Dermis blood vessel endothelial cell (primary cell): ENCODE measurements around the gene LMAN2L. TPM values are rescaled to one million over a fixed set of nuclear protein-coding genes. Genes with fewer than 3 reads are reported as not detected.
A peak's percentile ranks its signal among the peaks of the same experiment; 100 is the strongest.

ENCODE experiments used
- DNase-seq: peaks from one replicate; pipeline ENCODE4 v3.0.0; 2010
- total RNA-seq: library from RNA; depleted of rRNA; stranded (reverse); fragments of >200 nt; gene quantifications from 2 replicates; pipeline ENCODE4 v1.2.3, GENCODE V29; 2014

LMAN2L gene
- 24.2 and 24.7 TPM in 2 replicates for total RNA-seq

DNA sequence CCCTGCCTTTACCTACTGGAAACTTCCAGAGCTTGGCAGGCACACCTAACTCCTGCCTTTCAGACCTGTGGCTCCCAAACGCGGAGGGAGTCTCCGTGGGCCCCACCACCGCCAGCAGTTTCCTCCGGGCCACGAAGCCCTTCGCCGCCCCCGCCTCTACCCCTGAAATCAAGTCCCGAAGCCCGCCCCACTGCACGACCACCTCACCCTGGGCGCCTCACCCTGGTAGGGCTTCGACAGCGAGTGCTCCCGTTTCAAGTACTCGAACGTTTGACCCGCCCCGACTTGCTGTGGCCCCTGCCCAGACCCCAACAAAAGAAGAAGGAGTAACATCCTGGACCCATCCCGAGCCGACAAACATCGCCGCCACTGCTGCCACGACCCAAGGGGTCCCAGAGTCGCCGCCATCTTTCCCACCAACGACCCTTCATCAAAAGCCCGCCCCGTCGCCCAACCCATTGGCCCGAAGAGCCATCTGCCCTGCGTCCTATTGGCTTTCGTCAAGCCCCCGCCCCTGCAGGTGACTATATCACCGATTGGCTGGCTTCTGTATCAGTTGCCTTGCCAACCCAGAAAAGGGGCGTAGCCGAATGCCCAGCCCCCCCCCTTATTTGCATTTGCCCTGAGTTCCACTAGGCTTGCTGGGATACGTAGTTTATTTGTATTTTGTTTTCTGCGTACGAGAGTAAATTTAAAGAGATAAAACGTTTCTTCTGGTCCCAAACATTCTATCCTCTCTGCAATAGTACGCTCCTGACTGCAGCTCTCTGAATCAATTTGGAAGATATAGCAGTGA is at the start of gene LMAN2L:
Gene LMAN2L, minus strand, starts transcription at position 432 of the 796 bp plus-strand sequence. Its CDS starts 24 bp downstream, at position 408.
- DNase-seq, result peak; percentile 97

GRCh38 chr2:96789245-96789617 is 49.4 kb upstream of the LMAN2L start:
- DNase-seq, result no peak

DNA sequence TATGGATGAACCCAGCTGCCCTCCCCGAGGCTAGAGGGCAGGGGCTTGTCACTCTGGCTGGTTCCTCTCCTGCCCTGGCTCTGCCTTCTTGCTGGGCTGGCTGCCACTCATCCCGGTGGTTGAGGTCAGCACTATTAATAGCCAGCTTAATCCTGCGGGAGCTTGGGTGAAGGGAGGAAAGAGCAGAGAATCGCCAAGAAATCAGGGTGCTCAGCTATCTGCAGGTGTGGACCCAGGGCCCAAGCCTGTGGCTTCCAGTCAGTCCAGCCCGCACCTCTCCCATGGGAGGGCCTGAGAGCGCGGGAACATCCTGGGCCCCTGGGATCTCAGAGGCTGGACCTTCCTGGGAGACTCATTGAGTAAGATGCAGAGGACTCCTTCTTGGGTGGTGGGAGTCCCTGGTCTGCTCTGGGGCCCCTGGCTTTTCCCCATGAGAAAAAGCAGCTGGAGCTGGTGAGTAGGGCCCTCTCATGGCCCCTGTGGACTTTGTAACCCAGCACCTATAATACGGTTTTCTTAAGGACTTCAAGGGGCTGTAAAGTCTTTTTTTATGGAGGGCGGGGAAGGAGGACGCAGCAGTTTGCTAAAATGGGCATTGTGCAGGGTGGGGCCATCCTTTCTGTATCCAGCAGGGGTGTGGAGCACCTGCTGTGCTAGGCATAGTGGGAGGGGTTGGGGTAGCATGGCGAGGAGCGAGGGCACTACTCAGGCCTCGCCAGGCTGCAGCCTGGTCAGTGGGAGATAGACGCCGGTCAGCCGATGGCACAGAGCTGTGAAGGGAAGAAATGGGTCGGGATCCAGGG is 48.8 kb upstream of the LMAN2L start:
- no peak for DNase-seq

DNA sequence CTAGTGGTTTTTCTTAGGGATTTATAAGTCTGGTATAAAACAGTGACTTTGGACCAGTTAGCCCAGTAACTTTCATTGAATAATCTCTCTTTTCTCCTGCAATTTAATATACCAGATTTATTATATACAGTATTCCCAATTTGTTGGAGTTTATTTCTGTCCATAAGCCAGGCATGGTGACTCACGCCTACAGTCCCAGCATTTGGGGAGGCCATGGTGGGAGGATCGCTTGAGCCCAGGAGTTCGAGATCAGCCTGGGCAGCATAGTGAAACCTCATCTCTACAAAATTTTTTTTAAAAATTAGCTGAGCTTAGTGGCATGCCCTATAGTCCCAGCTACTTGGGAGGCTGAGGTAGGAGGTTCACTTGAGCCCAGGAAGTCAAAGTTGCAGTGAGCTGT is 47.5 kb upstream of the LMAN2L start:
- DNase-seq, result no peak

- no peak for DNase-seq
Observed at GRCh38 chr2:96783388-96783787, 43.5 kb upstream of the LMAN2L start.

DNA sequence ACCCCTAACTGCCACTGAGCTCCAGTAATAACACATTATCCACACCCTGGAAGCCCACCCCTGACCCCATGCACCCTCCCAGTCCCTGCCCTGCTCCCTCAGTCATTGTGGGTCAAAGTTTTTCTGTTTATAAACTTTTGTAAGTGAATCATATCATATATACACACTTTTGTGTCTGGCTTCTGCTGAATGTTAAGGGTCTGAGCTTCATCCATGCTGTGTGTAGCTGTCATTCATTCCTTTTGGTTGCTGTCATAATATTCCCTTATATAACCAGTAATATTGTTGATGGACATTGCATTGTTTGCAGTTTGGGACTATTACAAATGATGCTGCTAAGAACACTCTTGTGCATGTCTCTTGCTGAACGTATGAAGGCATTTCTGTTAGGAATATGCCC is 35.3 kb upstream of the LMAN2L start:
- no peak for DNase-seq

DNA sequence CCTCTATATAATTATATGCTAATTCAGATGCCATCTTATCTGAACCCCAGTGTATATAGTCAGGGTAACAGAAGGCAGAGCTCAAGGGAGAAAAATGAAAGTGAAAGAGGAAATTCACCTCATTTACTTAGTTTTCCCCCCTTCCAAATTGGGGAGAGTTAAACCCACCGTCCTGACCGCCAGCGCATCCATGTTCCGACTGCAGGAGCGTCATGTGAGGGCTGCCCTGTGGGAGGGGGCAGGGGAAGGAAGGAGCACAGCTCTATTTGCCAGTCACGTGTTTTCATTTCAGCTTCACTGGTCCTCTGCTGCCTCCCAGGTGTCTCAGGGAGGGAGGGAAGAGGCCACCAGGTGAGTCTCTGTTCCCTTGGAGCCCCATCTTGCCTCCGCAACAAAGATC is 34.1 kb upstream of the LMAN2L start:
- no peak for DNase-seq

GRCh38 chr2:96772903-96773671 is 33.2 kb upstream of the LMAN2L start:
- DNase-seq, result no peak

DNA sequence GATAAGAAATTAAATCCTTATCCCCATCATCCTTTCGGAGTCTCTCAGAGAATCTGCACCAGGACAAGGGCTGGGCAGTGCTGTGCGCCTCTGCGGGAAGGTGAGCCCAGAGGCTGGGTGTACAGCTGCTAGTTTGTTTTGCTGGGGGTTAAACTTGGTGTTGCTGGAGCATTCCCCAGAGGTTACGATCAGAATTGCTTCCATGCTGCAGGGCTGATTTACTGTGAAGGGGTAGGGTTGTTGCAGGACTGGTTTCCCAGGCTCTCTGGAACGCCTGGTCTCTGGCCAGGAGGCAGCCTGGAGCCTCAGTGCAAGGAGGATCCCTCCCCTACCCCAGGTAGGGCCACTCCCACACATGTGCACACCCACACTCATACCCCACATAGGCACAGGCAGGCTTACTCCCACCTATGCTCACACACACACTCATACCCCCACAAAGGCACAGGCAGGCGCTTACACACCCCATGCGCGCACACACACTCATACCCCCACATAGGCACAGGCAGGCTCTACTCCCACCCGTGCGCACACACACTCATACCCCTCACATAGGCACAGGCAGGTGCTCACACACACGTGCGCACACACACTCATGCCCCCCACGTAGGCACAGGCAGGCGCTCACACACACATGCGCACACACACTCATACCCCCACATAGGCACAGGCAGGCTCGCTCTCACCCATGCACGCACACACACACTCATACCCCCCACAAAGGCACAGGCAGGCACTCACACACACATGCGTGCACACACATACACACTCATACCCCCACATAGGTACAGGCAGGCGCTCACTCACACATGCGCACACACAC is 32.1 kb upstream of the LMAN2L start:
- no peak for DNase-seq

DNA sequence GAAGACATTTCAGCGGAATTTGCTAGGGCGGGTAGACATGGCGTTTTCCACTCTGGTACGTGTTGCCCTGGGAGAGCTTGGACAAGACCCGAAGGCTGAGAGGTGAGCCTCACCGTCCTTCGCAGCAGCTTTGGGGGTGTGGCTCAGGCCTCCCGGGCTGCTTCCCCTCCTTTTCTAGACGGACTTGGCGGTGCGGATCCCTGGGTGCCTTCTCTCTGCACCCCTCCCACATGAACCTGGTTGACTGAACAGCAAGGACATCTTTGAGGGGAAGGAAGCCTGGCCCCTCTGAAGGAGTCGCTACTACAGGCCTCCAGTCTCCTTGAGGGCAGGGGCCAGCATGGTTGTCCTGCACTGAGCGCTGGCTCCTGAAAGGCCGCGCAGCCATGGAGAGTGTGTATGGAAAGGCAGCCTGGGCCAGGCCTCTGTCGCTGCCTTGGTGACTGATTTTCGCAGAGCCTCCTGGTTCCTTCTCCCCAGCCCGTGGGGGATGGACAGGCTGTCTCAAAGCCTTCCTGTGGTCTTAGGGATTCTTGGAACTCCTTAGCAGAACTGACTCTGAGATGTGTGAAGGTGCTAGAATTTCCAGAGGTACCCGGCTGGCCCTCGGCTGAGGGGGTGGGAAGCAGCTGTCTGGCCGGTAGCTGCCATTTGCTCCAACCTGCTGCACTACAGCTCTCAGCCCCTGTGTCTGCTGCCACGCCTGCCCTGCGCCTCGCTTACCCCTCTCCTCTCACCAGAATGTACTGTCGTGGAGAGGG is 30.8 kb upstream of the LMAN2L start:
- no peak for DNase-seq

DNA sequence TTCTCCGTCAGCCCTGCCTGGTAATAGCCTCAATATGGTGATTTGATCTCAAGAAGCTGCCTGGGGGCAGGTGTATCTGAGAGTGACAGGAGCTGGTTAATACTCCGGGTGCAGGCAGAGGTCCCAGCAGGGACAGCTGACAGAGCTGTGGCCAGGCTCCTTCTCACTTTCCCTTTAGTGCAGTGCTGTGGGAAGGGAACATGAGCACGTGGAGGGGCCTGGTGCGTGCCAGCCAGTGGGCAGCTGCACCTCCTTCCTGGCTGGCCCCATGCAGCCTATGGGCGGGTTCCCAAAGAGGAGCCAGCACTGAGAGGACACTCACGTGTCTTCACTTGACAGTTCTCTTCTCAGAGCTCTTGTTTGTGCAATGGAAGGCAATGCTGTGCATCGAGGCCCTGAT is 29.9 kb upstream of the LMAN2L start:
- DNase-seq, result no peak

DNA sequence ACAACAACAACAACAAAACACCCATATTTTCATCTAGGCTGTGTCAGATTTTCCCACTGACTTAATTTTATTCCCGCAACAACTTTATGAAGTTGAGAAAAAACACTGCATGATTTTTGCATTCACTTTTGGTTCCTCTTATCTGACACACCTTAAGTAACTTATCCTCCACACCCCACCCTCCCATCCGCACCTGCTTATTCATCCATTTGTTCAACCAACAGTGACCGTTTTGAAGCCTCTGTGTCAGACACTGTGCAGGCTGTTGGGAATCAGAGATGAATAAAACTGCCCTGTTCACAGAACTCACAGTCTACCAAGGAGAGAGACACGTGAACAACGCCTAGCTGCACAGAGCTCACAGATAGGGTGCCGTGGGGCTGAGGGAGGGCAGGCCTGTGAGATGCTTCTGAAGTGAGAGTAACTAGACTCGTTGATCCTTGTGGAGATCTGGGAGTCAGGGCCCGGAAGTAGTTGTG is 28.3 kb upstream of the LMAN2L start:
- no peak for DNase-seq

- DNase-seq, result no peak
Observed at GRCh38 chr2:96767135-96767871, 27.4 kb upstream of the LMAN2L start.

DNA sequence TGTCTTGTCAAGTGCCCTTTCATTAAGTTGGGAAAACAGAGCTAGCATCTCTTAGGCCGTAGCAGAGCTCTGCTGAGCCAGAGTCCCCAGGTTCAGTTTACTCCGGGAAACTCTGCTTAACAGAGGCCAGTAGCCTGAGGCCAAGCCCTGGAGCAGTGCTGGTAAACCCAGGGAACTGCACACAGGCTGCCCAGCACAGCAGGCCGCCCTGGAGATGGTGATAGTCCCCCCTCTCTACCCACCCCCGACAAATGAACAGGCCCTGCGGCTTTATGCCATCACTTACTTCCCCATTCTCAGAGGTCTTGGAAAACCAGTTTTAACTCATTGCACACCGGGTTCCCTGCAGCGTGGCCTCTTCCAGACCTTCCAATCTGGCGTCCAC is 24.4 kb upstream of the LMAN2L start:
- no peak for DNase-seq

DNA sequence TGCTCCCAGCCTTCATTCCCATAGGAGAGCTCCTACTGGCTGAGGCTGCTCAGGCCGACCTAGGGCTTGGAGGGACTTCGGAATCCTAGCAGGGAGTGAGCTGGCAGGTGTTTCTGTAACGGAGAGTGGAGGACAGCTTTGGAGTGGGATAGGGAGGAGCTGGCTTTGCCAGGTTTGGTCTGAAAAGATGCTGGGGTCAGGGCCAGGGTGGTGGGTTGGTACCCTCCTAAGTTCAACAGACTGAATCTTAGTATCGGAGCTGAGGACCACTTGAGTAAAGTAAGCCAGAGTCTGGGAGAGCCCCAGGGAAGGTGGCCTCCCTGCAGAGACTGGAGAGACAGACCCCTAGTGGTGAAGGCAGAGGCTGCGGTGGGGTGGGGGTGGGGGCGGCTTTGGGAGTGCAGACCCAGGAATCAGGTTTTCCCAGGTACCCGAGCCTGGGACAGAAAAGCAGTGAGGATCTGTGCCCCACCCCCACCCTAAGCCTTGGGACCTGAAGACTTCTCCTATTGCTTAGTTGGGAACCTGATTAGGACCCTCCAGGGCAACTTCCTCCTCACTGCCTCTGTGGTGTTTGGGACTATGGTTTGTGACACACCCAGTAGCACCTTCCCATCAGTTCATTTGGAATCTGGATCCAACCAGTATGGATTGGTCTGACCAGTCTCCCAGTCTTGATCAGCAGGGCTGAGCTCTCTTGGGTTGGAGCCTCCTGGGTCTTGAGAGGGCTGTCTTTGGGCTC is 23.8 kb upstream of the LMAN2L start:
- peak; percentile 42 for DNase-seq

GRCh38 chr2:96762529-96763311 is 22.9 kb upstream of the LMAN2L start:
- DNase-seq, result no peak

GRCh38 chr2:96760986-96761832 is 21.3 kb upstream of the LMAN2L start:
- DNase-seq, result no peak
